Measurements from ENCODE around the gene GRID1.

The GRID1 gene

GRCh38 chr10:86135191-86135590 lies 231.4 kb downstream of the GRID1 start:
- Mint-ChIP-seq H3K36me3 (ENCODE audit: low read depth) (no peaks in the 10 kb centered on the region), H3K4me3 (no peak overlapping the region), H3K27me3 (ENCODE audit: low read depth, poor library complexity) (peaks cover 11% of the 10 kb centered on the region), H3K4me1 (no peaks in the 10 kb centered on the region), H3K9me3 (peaks cover 15% of the 10 kb centered on the region), H3K27ac (no peak overlapping the region)
- DNase-seq = no peak
- TF ChIP-seq CTCF (IDR thresholded peaks at IDR 0.05) = no peak

- peaks cover 9% of the 10 kb centered on the region for H3K4me1 Mint-ChIP-seq
- DNase-seq = no peak
- H3K27ac Mint-ChIP-seq = no peak overlapping the region
Measured at GRCh38 chr10:86130737-86131475, 235.7 kb downstream of the GRID1 start.

GRCh38 chr10:86130041-86130440 lies 236.6 kb downstream of the GRID1 start:
- TF ChIP-seq CTCF (IDR thresholded peaks at IDR 0.05) = no peak
- Mint-ChIP-seq H3K9me3 (peaks cover 18% of the 10 kb centered on the region), H3K27me3 (ENCODE audit: low read depth, poor library complexity) (peaks cover 22% of the 10 kb centered on the region), H3K4me3 (no peak overlapping the region), H3K36me3 (ENCODE audit: low read depth) (no peaks in the 10 kb centered on the region), H3K4me1 (peaks cover 9% of the 10 kb centered on the region), H3K27ac (no peak overlapping the region)
- DNase-seq = no peak

More at GRCh38 chr10:86130737-86131475, 235.7 kb downstream of the GRID1 start:
- Mint-ChIP-seq H3K27me3 (ENCODE audit: low read depth, poor library complexity) (peaks cover 22% of the 10 kb centered on the region), H3K4me3 (no peak overlapping the region), H3K9me3 (peaks cover 18% of the 10 kb centered on the region), H3K36me3 (ENCODE audit: low read depth) (no peaks in the 10 kb centered on the region)
- no peak for TF ChIP-seq CTCF (IDR thresholded peaks at IDR 0.05)

GRCh38 chr10:86128360-86128759 lies 238.2 kb downstream of the GRID1 start:
- peaks cover 18% of the 10 kb centered on the region for H3K9me3 Mint-ChIP-seq

GRCh38 chr10:86127274-86127819 lies 239.2 kb downstream of the GRID1 start:
- no peak overlapping the region for H3K27ac Mint-ChIP-seq
- no peak for DNase-seq
- H3K27me3 Mint-ChIP-seq (ENCODE audit: low read depth, poor library complexity) = peaks cover 18% of the 10 kb centered on the region
- peaks cover 9% of the 10 kb centered on the region for H3K4me1 Mint-ChIP-seq
- H3K9me3 Mint-ChIP-seq = peaks cover 18% of the 10 kb centered on the region
- H3K4me3 Mint-ChIP-seq = no peak overlapping the region
- no peak for TF ChIP-seq CTCF (IDR thresholded peaks at IDR 0.05)
- H3K36me3 Mint-ChIP-seq (ENCODE audit: low read depth) = no peaks in the 10 kb centered on the region

More at GRCh38 chr10:86128360-86128759, 238.2 kb downstream of the GRID1 start:
- H3K4me3 Mint-ChIP-seq = no peak overlapping the region
- no peak overlapping the region for H3K27ac Mint-ChIP-seq
- H3K36me3 Mint-ChIP-seq (ENCODE audit: low read depth) = no peaks in the 10 kb centered on the region
- DNase-seq = no peak
- H3K4me1 Mint-ChIP-seq = peaks cover 9% of the 10 kb centered on the region
- no peak for TF ChIP-seq CTCF (IDR thresholded peaks at IDR 0.05)
- peaks cover 18% of the 10 kb centered on the region for H3K27me3 Mint-ChIP-seq (ENCODE audit: low read depth, poor library complexity)

- no peak for TF ChIP-seq CTCF (IDR thresholded peaks at IDR 0.05)
- H3K27me3 Mint-ChIP-seq (ENCODE audit: low read depth, poor library complexity) = peaks cover 7% of the 10 kb centered on the region
- no peak overlapping the region for H3K4me3 Mint-ChIP-seq
- H3K4me1 Mint-ChIP-seq = peaks cover 9% of the 10 kb centered on the region
- DNase-seq = no peak
- H3K36me3 Mint-ChIP-seq (ENCODE audit: low read depth) = no peaks in the 10 kb centered on the region
- H3K27ac Mint-ChIP-seq = no peak overlapping the region
- H3K9me3 Mint-ChIP-seq = no peaks in the 10 kb centered on the region
Measured at GRCh38 chr10:86124734-86125133, 241.9 kb downstream of the GRID1 start.

Measured in nephron progenitor cell (in vitro differentiated cells).